Measurements from ENCODE around the gene RAD51B. TPM values are rescaled to one million over a fixed set of nuclear protein-coding genes. Genes with fewer than 3 reads are reported as not detected.

The RAD51B gene
- total RNA-seq, 2 donors from 2014 or later, result 42.6 to 50.0 TPM

DNA sequence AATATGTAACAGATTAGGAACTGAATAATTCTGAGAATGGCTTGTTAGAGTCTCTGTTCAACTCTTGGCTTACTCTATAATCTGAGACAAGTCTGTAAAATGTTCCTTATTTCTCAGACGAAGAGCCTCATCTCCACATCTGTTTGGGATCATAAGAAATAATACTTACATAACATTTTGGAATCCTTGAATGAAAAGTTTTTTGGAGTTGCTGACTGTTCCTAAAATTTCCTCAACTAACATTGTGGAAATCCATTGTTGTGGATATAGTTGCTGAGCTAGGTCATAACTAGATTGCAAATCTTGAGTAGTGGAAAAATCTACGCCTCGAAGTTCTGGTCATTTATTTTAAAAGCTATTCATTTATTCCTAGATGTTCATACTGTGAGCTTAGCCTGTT lies 570.4 kb downstream of the RAD51B start:
- H3K27me3 Mint-ChIP-seq (ENCODE audit: low read depth), result no peaks in the 10 kb centered on the region
- H3K27ac Mint-ChIP-seq, result no peak overlapping the region
- H3K9me3 Mint-ChIP-seq, result no peaks in the 10 kb centered on the region
- ATAC-seq (replicated peaks in 1 of 2), result no peak
- no peak for DNase-seq
- no peaks in the 10 kb centered on the region for H3K36me3 Mint-ChIP-seq (ENCODE audit: insufficient read depth in 2 of 2)
- H3K4me3 Mint-ChIP-seq, result no peak overlapping the region
- no peaks in the 10 kb centered on the region for H3K4me1 Mint-ChIP-seq (ENCODE audit: low read depth)

GRCh38 chr14:68390741-68391140 lies 571.2 kb downstream of the RAD51B start:
- Mint-ChIP-seq H3K4me3 (no peak overlapping the region), H3K9me3 (no peaks in the 10 kb centered on the region), H3K36me3 (ENCODE audit: insufficient read depth in 2 of 2) (no peaks in the 10 kb centered on the region), H3K4me1 (ENCODE audit: low read depth) (no peaks in the 10 kb centered on the region), H3K27ac (peak overlapping the region; percentile 52), H3K27me3 (ENCODE audit: low read depth) (no peaks in the 10 kb centered on the region)
- no peak for DNase-seq
- no peak for ATAC-seq (replicated peaks in 1 of 2)

DNA sequence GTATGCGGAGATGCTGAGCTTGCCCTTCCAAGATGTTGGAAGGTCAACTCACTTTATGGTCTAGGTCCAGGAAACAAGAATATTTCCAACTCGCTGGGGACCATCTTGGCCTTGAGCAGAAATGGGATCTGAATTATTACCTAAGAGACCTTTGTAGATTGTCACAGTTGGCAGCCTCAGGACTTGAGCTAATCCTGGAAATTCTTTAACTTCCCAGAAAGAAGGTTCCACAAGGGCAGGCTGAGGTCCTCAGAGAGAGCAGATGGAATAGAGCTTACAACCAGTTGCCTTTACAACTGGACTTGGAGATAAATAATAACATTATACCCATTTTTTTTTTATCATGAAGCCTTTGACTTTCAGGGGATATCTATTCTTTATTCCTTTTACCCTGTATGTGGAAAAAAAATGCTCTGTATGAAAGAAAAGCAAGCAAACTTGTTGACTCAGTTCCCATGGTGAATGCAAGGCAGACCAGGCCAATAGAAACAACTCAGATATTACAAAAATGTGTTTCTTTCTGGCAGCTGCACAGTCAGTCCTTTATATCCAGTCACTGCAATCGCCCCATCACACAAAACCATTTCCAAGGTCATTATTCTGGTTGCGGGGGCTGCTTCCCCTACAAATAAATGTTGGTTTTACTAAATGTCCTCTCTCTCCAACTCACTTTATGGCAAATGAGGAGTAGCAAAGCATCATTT lies 571.9 kb downstream of the RAD51B start:
- H3K9me3 Mint-ChIP-seq, result no peaks in the 10 kb centered on the region
- no peak for DNase-seq
- H3K4me3 Mint-ChIP-seq, result no peak overlapping the region
- H3K36me3 Mint-ChIP-seq (ENCODE audit: insufficient read depth in 2 of 2), result no peaks in the 10 kb centered on the region
- H3K27ac Mint-ChIP-seq, result no peak overlapping the region
- no peak for ATAC-seq (replicated peaks in 1 of 2)
- H3K27me3 Mint-ChIP-seq (ENCODE audit: low read depth), result no peaks in the 10 kb centered on the region
- H3K4me1 Mint-ChIP-seq (ENCODE audit: low read depth), result no peaks in the 10 kb centered on the region

DNA sequence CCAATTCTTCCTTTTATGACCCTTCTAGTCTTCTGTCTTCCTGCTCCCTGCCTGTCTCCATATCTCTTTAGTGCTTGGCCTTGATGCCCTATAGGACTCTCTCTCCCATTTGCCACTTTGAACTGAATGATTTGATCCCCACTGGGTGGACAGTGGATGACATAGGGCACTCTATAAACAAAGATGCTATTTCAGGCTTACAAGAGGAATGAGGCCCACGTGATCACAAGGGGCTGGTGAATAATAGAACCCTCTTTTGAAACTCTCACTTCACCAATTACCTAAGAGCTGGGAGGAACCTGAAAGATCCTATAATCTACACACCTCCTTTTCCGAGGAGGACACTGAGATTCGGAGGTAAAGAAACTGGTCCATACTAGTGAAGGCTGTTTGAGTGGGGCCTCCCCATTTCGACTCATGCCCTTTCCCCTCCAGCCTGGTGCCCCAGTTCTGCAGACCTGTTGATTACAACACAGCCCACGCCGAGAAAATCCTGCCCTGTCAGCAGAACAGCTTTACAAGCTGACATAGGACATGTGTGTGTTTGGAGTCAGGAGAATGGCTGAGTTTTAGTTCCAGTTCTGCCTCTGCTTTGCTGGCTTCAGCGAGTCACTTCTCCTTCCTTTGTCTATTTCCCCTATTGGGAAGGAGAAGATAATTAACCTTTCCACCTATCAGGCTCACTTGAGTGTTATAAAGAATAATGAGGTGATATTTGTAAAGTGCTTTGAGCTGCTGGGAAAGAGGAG lies 573.0 kb downstream of the RAD51B start:
- no peak for DNase-seq
- H3K4me1 Mint-ChIP-seq (ENCODE audit: low read depth), result no peaks in the 10 kb centered on the region
- H3K9me3 Mint-ChIP-seq, result no peaks in the 10 kb centered on the region
- H3K27ac Mint-ChIP-seq, result no peak overlapping the region
- no peak overlapping the region for H3K4me3 Mint-ChIP-seq
- H3K27me3 Mint-ChIP-seq (ENCODE audit: low read depth), result no peaks in the 10 kb centered on the region
- no peak for ATAC-seq (replicated peaks in 1 of 2)
- no peaks in the 10 kb centered on the region for H3K36me3 Mint-ChIP-seq (ENCODE audit: insufficient read depth in 2 of 2)

GRCh38 chr14:68393259-68393658 lies 573.7 kb downstream of the RAD51B start:
- H3K4me1 Mint-ChIP-seq (ENCODE audit: low read depth), result no peaks in the 10 kb centered on the region
- DNase-seq, result no peak
- no peaks in the 10 kb centered on the region for H3K27me3 Mint-ChIP-seq (ENCODE audit: low read depth)
- H3K4me3 Mint-ChIP-seq, result no peak overlapping the region
- no peak for ATAC-seq (replicated peaks in 1 of 2)
- no peaks in the 10 kb centered on the region for H3K9me3 Mint-ChIP-seq
- H3K36me3 Mint-ChIP-seq (ENCODE audit: insufficient read depth in 2 of 2), result no peaks in the 10 kb centered on the region
- H3K27ac Mint-ChIP-seq, result no peak overlapping the region

DNA sequence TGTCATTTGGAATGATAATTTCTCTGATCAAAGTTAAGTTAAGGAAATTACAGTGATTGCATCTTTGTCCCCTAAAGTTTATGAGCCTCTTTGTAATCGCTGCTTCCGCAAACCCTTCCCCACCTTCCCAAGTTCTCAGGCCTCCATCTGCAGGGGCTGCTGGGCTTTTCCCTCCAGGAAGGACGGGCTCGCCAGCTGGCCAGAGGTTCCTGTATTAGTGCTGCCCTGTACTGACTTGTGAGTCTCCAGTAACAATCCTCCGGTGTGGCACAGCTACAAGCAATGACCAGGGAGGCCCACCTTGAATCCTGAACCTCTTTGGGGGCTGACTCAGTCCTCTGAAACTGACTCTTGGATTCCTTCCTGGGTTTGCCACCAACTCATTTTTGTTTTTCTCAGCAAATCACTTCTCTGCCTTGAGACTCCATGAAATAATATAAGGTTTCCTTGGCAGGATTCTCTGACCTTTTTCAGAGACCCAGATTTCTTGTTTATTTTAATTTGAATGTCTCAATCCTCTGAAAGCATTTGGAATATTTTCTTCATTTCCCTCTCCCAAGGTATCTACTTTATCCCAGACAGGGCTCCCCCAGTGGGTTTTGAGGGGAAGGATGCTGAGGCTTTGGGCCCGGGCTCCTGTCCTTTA lies 574.7 kb downstream of the RAD51B start:
- ATAC-seq (replicated peaks in 1 of 2) (no peak), DNase-seq (no peak)
- Mint-ChIP-seq H3K4me3 (no peak overlapping the region), H3K27ac (peak overlapping the region; percentile 58), H3K9me3 (no peaks in the 10 kb centered on the region), H3K4me1 (ENCODE audit: low read depth) (no peaks in the 10 kb centered on the region), H3K36me3 (ENCODE audit: insufficient read depth in 2 of 2) (no peaks in the 10 kb centered on the region), H3K27me3 (ENCODE audit: low read depth) (no peaks in the 10 kb centered on the region)

DNA sequence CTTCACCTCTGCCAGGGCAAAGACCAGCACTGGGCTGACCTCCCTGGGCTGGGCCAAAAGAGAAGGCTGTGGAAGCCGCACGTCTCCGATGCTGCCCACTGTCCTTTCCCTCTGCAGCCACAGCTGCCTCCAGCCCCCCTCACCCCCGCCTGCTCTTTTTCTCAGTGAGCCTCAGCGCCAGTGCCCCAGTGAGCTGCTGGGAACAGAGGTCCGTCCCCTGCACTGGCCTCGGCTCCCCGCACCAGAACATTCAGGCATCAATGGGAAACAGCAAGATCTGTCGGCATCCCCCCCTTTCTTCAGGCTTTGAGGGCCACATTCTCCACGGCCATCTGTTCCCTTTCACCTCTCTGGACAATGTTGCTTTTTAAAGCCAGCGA lies 575.2 kb downstream of the RAD51B start:
- H3K4me1 Mint-ChIP-seq (ENCODE audit: low read depth), result no peaks in the 10 kb centered on the region
- H3K9me3 Mint-ChIP-seq, result no peaks in the 10 kb centered on the region
- H3K4me3 Mint-ChIP-seq, result no peak overlapping the region
- peak overlapping the region; percentile 58 for H3K27ac Mint-ChIP-seq
- no peaks in the 10 kb centered on the region for H3K27me3 Mint-ChIP-seq (ENCODE audit: low read depth)
- DNase-seq (no peak), ATAC-seq (replicated peaks in 1 of 2) (no peak)
- H3K36me3 Mint-ChIP-seq (ENCODE audit: insufficient read depth in 2 of 2), result no peaks in the 10 kb centered on the region

DNA sequence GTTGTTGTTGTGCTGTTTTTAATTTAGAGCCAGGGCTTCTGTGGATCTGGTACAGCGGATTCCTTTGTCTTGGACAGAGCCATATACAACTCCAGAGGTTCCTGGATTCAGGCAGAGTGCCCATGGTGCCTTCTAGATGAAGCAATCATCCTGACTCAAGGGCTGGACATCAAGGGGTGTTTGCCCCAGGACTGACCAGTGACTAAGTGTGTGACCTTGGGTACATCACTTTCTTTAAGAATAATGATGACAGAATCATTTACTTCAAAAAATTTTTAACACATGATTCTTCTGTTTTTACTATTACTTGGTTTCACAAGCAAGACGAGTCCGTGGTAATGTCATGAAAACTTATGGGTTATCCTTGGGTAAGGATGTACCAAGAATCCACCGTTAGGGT lies 576.0 kb downstream of the RAD51B start:
- H3K27ac Mint-ChIP-seq, result no peak overlapping the region
- H3K27me3 Mint-ChIP-seq (ENCODE audit: low read depth), result no peaks in the 10 kb centered on the region
- no peaks in the 10 kb centered on the region for H3K9me3 Mint-ChIP-seq
- no peaks in the 10 kb centered on the region for H3K36me3 Mint-ChIP-seq (ENCODE audit: insufficient read depth in 2 of 2)
- no peak overlapping the region for H3K4me3 Mint-ChIP-seq
- ATAC-seq (replicated peaks in 1 of 2), result no peak
- no peaks in the 10 kb centered on the region for H3K4me1 Mint-ChIP-seq (ENCODE audit: low read depth)
- DNase-seq, result no peak

DNA sequence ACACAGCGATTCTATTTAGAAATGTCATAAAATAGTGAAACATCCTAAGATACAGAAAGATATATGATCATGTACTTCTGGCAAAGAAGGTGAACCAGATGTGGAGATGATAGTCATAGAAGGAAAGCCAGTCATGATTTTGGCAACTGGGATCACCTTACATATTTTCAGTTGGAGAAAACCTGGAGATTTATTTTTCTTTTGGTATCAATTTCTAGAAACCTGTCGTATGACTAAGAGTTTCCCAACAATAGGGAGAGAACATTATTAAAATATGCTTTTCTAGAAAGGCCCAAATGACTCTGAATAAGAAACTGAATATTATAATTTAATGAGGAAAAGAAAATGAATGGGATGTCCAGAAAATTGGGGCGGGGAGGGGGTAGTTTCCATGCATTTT lies 576.9 kb downstream of the RAD51B start:
- no peak overlapping the region for H3K27ac Mint-ChIP-seq
- ATAC-seq (replicated peaks in 1 of 2) (no peak), DNase-seq (no peak)
- H3K4me3 Mint-ChIP-seq, result no peak overlapping the region
- no peaks in the 10 kb centered on the region for H3K4me1 Mint-ChIP-seq (ENCODE audit: low read depth)
- no peaks in the 10 kb centered on the region for H3K36me3 Mint-ChIP-seq (ENCODE audit: insufficient read depth in 2 of 2)
- H3K27me3 Mint-ChIP-seq (ENCODE audit: low read depth), result no peaks in the 10 kb centered on the region
- H3K9me3 Mint-ChIP-seq, result no peaks in the 10 kb centered on the region

DNA sequence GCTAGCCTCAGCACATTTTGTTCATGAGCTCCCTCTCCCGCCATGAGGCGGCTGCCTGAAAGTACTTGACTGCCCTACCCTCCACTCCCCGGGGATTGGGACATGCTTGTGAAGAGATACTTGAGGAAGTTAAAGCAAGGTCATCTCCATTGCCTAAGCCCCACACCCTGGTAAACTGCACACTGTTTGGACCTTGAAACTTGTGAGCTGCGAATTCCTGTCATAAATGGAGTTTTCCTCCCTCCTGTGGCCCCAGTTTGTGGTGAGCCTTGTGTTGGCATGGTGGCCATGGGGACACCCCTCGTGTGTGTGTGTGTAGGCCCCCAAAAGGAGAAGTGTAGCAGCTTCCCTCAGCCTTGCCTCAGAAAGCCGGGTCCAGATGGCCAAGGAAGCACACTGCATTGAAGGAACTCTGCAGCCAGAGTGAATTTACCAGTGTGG lies 577.8 kb downstream of the RAD51B start:
- no peak for ATAC-seq (replicated peaks in 1 of 2)
- Mint-ChIP-seq H3K4me3 (no peak overlapping the region), H3K9me3 (no peaks in the 10 kb centered on the region), H3K36me3 (ENCODE audit: insufficient read depth in 2 of 2) (no peaks in the 10 kb centered on the region), H3K27ac (no peak overlapping the region), H3K27me3 (ENCODE audit: low read depth) (no peaks in the 10 kb centered on the region), H3K4me1 (ENCODE audit: low read depth) (no peaks in the 10 kb centered on the region)
- DNase-seq, result no peak

- Mint-ChIP-seq H3K27me3 (ENCODE audit: low read depth) (no peaks in the 10 kb centered on the region), H3K4me3 (no peak overlapping the region), H3K36me3 (ENCODE audit: insufficient read depth in 2 of 2) (no peaks in the 10 kb centered on the region), H3K9me3 (no peaks in the 10 kb centered on the region), H3K27ac (no peak overlapping the region), H3K4me1 (ENCODE audit: low read depth) (no peaks in the 10 kb centered on the region)
- no peak for DNase-seq
- no peak for ATAC-seq (replicated peaks in 1 of 2)
Measured at GRCh38 chr14:68397822-68398221, 578.2 kb downstream of the RAD51B start.

DNA sequence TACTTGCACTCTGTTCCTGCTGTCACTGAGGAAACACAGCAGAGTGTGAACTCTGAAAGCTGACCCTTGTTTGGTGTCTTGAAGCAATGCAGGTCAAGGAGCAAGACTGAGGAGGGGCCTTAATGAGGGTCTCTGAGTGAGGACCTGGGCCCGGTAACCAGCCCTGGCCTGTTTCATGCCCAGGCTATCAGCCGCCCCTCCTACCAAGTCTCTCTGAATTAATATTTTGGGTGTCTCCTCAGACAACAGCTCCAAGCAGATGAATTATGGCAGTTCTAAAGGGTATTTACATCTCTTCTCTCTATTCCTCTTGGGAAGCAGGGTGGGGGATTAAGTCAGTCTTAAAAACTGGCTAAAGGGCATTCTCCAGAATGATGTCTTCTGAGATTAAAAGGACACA lies 578.8 kb downstream of the RAD51B start:
- no peak for DNase-seq
- H3K36me3 Mint-ChIP-seq (ENCODE audit: insufficient read depth in 2 of 2), result no peaks in the 10 kb centered on the region
- no peak overlapping the region for H3K27ac Mint-ChIP-seq
- H3K9me3 Mint-ChIP-seq, result no peaks in the 10 kb centered on the region
- no peaks in the 10 kb centered on the region for H3K4me1 Mint-ChIP-seq (ENCODE audit: low read depth)
- no peaks in the 10 kb centered on the region for H3K27me3 Mint-ChIP-seq (ENCODE audit: low read depth)
- ATAC-seq (replicated peaks in 1 of 2), result no peak
- H3K4me3 Mint-ChIP-seq, result no peak overlapping the region

- no peak overlapping the region for H3K27ac Mint-ChIP-seq
- H3K36me3 Mint-ChIP-seq (ENCODE audit: insufficient read depth in 2 of 2), result no peaks in the 10 kb centered on the region
- H3K27me3 Mint-ChIP-seq (ENCODE audit: low read depth), result no peaks in the 10 kb centered on the region
- H3K9me3 Mint-ChIP-seq, result no peaks in the 10 kb centered on the region
- no peak for DNase-seq
- peaks cover 14% of the 10 kb centered on the region for H3K4me1 Mint-ChIP-seq (ENCODE audit: low read depth)
- no peak for ATAC-seq (replicated peaks in 1 of 2)
- no peak overlapping the region for H3K4me3 Mint-ChIP-seq
Measured at GRCh38 chr14:68399971-68400370, 580.4 kb downstream of the RAD51B start.
